T47D (cell line): ENCODE data around the gene COBL.

Source experiments
- DNase-seq, 2 experiments: peaks; one replicate each; pipeline versions ENCODE4 v3.0.0 to v3.0.0-alpha.2; 2011 to 2012; ENCODE audit warnings: low read depth in 1 of 2, low spot score in 1 of 2
- JUND ChIP-seq: IDR thresholded peaks from 2 replicates; pipeline ENCODE4 v1.6.1; 2012; ENCODE audit warnings: low read depth
- in situ Hi-C: cut with HindIII; loops from 2 replicates; pipeline ENCODE4 v1.10.0; 2016; ENCODE audit warnings: low sequenced_read_pairs, low pct_unique_long_range_greater_than_20kb

COBL gene

GRCh38 chr7:51190969-51191368 lies 125.6 kb downstream of the COBL start:
- in situ Hi-C loops: no loop called here
- TF ChIP-seq JUND: no peak
- no peak for DNase-seq

DNA sequence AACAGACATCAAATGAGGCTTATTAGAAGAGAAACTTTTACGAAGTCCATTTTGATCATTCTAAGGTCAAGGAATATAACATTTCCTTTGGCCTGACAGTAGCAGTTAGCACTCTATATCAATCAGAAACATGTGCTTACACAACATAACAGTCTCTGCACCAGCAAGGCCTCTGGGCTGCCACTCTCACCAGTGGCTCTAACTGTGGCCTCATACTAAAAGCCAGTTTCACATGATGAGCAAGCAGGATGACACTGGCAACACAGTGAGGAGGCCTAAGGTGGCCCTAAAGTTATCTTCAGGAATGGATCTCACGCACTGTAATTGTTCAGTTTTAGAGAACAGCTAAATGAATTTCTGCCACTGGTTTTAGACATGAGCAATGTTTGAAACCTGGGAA lies 126.8 kb downstream of the COBL start:
- in situ Hi-C loops: no loop called here
- no peak for TF ChIP-seq JUND
- no peak for DNase-seq

DNA sequence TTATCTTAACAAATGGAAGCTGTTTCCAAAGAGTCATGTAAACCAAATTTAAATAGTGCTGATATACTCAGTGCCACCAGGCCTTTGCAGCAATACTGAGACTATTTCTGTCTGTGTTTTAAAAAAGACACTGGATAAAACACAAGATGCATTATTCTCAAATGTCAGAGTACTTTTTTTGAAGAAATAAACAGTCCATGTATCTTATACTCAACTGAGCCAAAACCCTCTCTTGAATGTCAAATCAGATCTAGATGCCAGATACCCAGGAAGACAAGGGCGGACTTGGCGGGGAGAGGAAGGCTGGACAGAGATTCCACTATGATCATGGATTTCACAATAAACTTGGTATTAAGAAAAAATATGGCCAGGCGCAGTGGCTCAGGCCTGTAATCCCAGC lies 127.6 kb downstream of the COBL start:
- no peak for TF ChIP-seq JUND
- in situ Hi-C loops: no loop called here
- DNase-seq: no peak

DNA sequence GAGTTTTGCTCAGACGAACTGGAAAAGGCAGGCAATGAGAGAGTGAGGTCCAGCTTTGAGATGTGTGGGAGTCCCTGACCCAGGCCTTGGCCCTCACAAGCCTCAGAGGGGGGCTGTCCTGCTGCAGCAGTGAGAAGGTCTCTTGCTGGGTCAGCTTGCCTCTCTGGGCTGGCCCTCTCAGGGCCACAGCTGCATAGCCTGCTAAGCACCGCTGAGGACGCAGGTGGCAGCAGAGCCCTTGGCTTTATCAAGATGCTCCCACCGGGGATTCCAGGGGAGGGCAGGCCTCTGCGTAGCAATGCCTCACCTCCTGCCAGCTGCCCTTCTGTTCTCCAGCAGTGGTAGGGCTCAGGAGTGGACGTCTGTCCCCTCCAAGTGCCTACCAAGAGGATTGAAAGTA lies 128.7 kb downstream of the COBL start:
- in situ Hi-C loops: no loop called here
- DNase-seq: peak; percentile 19 to 25
- TF ChIP-seq JUND: no peak

DNA sequence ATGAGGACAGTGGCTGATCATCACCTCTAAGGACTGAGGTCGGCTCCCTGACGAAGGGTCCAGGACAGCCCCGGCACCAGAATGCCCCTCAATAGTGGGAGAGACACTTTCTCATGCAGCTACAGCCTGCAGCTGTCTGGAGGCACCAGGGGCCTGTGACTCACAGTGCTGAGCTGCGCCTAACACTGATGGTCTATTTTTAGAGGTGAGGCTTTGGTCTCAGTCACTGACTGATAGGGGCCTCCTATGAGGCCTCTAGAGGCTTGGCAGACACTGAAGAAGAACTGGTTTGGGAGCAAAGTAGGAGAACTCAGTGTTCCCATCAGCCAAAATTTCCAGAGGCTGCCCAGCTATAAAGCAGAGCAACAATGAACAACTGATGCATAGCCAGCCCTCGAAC lies 130.1 kb downstream of the COBL start:
- no peak for DNase-seq
- in situ Hi-C loops: no loop called here
- no peak for TF ChIP-seq JUND

DNA sequence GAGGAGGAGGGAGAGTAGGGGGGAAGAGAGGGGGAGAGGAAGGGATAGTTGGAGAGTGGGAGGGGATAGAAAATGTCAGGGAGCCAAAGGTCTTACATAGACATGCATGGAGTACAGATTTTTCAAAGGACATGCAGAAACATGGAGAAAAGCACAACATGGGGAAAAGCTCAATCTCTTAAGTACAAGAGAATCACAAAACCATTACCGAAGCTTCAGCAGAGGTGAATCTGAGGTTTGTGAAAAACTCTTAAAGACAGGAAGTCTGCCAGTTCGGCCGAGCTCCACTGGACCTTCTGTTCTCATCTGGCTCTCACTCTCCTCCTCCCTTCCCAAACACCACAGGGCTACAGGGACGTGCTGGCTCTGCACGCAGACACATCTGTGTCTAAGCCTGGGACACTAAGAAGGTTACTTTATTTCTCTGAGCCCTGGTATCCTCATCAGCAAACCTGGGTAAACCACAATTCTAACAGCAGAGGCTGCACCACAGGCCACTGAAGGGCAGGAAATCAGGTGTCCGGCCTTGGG lies 133.9 kb downstream of the COBL start:
- DNase-seq: no peak
- no peak for TF ChIP-seq JUND
- in situ Hi-C loops: no loop called here

GRCh38 chr7:51180092-51180491 lies 136.5 kb downstream of the COBL start:
- in situ Hi-C loops: no loop called here
- peak; percentile 57 to 76 for DNase-seq
- TF ChIP-seq JUND: peak; percentile 41; the same call in 1 of the 2 replicates

DNA sequence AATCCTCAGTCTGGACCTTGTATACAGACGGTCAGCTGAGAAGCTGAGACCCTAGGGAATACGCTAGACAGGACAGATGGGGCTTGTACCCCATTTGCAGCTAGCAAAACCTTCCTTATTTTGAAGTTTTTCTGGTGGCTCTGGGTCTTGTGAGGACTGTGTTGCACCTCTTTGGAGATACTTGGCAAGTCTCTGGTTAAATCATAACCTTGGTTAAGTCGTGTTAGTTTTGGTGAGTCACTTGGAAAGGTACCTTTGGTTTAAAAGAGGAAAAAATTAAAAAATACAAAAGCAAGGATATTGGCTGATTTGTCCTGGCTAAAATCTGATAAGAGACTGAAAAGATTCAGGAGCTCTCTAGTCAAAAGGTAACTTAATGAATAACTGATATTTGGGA lies 140.6 kb downstream of the COBL start:
- no peak for DNase-seq
- in situ Hi-C loops: no loop called here
- TF ChIP-seq JUND: no peak

GRCh38 chr7:51175316-51175991 lies 141.2 kb downstream of the COBL start:
- no peak for DNase-seq
- TF ChIP-seq JUND: no peak
- in situ Hi-C loops: no loop called here

DNA sequence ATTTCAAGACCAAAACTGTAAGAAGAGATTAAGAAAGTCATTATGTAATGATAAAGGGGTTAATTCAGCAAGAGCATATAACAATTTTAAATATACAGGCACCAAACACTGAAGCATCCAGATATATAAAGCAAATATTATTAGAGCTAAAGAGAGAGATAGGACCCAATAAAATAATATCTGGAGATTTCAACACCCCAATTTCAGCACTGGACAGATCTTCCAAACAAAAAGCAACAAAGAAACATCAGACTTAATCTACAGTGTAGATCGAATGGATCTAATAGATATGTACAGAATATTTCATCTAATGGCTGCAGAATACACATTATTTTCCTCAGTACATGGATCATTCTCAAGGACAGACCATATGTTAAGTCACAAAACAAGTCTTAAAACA lies 151.3 kb downstream of the COBL start:
- no peak for DNase-seq
- TF ChIP-seq JUND: no peak
- in situ Hi-C loops: no loop called here

GRCh38 chr7:51162724-51163329 lies 153.8 kb downstream of the COBL start:
- in situ Hi-C loops: no loop called here

DNA sequence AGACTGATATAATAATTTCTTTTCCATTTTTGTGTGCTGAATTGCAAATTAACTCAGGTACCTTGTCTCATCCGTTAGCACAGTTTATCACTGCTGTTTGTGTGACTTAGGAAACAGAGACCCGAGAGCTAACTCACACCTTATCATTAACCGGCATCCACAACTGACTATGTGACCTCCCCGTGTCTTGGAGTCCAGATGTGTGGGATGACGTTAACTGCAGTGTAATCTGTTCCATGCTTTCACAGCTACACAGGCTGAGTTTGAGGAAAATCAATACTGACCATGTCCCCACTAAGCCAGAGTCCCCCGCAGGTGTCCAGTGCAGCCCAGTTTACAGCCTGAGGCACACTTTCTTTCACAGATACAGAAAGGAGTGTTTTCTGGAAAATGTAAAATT lies 154.7 kb downstream of the COBL start:
- no peak for DNase-seq
- no peak for TF ChIP-seq JUND
- in situ Hi-C loops: no loop called here

More at GRCh38 chr7:51162724-51163329, 153.8 kb downstream of the COBL start:
- peak; percentile 47 to 94 for DNase-seq
- TF ChIP-seq JUND: no peak

- in situ Hi-C loops: no loop called here
- DNase-seq: peak; percentile 60 to 77
- no peak for TF ChIP-seq JUND
Measured at GRCh38 chr7:51160990-51161615, 155.5 kb downstream of the COBL start.
